ENCODE results near the gene OPA1.

GRCh38 chr3:193544289-193544688 lies 48.7 kb upstream of the OPA1 start:
- no peak for TF ChIP-seq EP300 (IDR thresholded peaks at IDR 0.05; ENCODE audit: borderline replicate concordance)
- no peak for TF ChIP-seq TCF12 (IDR thresholded peaks at IDR 0.05; ENCODE audit: low read depth)
- no peak for TF ChIP-seq EGR1 (IDR thresholded peaks at IDR 0.05)
- no peak for TF ChIP-seq TEAD4 (IDR thresholded peaks at IDR 0.05)
- TF ChIP-seq CEBPB (IDR thresholded peaks at IDR 0.05) = no peak
- TF ChIP-seq CREB1 (IDR thresholded peaks at IDR 0.05; ENCODE audit: low read depth) = no peak
- TF ChIP-seq MAX (IDR thresholded peaks at IDR 0.05) = no peak
- TF ChIP-seq RAD21 (IDR thresholded peaks at IDR 0.05; ENCODE audit: low read depth) = no peak
- TF ChIP-seq REST (IDR thresholded peaks at IDR 0.05; ENCODE audit: low read depth) = no peak
- no peak for TF ChIP-seq NFIC (IDR thresholded peaks at IDR 0.05)
- no peak for TF ChIP-seq FOXM1 (IDR thresholded peaks at IDR 0.05; ENCODE audit: borderline replicate concordance, low read depth)
- no peak for TF ChIP-seq TAF1 (IDR thresholded peaks at IDR 0.05; ENCODE audit: low read depth)
